ENCODE measurements around the gene SEMG2.

SEMG2 gene

GRCh38 chr20:45221076-45221475 is at the start of gene SEMG2:
SEMG2 (plus strand) TSS chr20:45221373; CDS start chr20:45221390, 17 bp downstream.
- DNase-seq = no peak

- DNase-seq = no peak
Measured at GRCh38 chr20:45173522-45173921, 47.7 kb upstream of the SEMG2 start.

- DNase-seq = no peak
Measured at GRCh38 chr20:45174434-45175364, 46.5 kb upstream of the SEMG2 start, which contains the start of gene PI3. PI3 (plus strand) TSS chr20:45174902; CDS start chr20:45174923, 21 bp downstream.

GRCh38 chr20:45176526-45177267 is 44.5 kb upstream of the SEMG2 start:
- DNase-seq = no peak

GRCh38 chr20:45179166-45179565 is 42.0 kb upstream of the SEMG2 start:
- DNase-seq = no peak

GRCh38 chr20:45181639-45182038 is 39.5 kb upstream of the SEMG2 start:
- no peak for DNase-seq

DNA sequence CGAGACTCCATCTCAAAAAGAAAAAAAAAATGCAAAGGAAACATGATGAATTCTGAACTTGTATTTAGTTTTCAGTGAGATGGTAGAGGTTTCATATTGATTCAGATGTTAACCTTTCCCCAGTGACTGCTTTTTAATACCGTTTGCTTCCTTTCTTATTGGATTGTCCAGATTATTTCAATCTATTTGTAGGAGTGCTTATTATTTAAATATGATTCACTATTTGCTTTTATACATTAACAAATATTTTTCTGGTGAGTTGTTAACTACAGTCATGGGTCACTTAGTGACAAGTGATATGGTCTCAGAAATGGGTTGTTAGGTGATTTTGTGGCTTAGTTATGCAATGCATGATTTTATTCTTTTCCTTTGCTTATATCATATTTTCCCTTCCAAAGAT is 38.1 kb upstream of the SEMG2 start:
- no peak for DNase-seq

DNA sequence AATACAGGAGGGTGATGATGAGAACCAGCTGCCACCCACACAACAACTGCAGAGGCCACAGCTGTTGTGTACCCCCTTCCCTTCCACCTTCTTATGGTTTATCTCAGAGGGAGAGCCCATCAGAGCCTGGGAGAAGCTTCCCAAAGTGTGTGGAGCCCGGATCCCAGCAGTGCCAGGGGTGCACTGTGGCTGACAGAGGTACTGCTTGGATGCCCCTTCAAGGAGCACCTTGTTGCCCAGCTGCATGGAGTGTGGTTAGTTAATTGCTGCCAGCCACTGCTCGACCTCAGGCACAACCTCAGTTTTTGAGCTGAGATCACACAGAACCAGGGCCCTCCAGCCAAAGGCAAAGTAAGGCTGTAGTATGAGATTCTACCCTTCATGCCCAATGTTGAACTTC is 33.5 kb upstream of the SEMG2 start:
- no peak for DNase-seq

GRCh38 chr20:45189067-45189609 is 32.0 kb upstream of the SEMG2 start:
- DNase-seq = no peak

GRCh38 chr20:45189861-45190260 is 31.3 kb upstream of the SEMG2 start:
- no peak for DNase-seq

- DNase-seq = no peak
Measured at GRCh38 chr20:45191926-45192325, 29.2 kb upstream of the SEMG2 start.

GRCh38 chr20:45193331-45193730 is 27.8 kb upstream of the SEMG2 start:
- no peak for DNase-seq

GRCh38 chr20:45206725-45207124 is 14.4 kb upstream of the SEMG2 start, which contains the start of gene SEMG1:
SEMG1 (plus strand) TSS chr20:45207033; CDS start chr20:45207054, 21 bp downstream.
- no peak for DNase-seq

GRCh38 chr20:45209924-45210323 is 11.2 kb upstream of the SEMG2 start:
- no peak for DNase-seq

DNA sequence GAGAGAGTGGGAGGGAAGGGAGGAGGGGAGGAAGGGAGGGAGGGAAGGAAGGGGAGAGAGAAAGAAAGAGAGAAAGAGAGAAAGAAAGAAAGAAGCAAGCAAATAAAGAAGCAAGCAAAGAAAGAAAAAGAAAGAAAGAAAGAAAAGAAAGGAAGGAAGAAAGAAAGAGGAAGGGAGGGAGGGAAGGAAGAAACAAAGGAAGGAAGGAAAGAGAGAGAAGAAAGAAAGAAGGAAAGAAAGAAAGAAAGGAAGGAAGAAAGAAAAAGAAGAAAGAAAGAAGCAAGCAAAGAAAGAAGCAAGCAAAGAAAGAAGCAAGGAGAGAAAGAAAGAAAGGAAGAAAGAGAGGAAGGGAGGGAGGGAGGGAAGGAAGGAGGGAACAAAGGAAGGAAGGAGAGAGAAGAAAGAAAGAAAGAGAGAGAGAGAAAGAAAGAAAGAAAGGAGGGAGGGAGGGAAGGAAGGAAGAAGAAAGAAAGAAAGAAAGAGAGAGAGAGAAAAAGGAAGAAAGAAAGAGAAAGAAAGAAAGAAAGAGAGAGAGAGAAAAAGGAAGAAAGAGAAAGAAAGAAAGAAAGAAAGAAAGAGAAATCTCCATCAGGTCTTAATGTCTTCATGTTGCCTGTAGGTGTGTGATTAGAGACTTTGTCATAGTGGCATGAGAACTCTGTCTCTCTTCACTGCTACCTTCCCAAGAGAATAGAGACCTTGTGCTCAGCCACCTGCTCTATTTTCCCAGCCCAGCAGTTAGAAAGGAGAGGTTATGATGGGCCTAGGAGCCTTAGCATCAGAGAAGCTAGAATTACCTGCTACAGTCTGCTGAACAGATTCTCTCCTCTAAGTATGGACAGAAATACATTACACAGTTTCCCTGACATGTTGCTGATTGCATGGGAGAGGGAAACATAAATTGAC is 9.4 kb upstream of the SEMG2 start:
- no peak for DNase-seq

- DNase-seq = no peak
Measured at GRCh38 chr20:45212836-45213235, 8.3 kb upstream of the SEMG2 start.

- no peak for DNase-seq
Measured at GRCh38 chr20:45218124-45218523, 3.0 kb upstream of the SEMG2 start.

GRCh38 chr20:45218636-45219035 is 2.5 kb upstream of the SEMG2 start:
- no peak for DNase-seq

- DNase-seq = no peak
Measured at GRCh38 chr20:45223136-45223535, 2.0 kb downstream of the SEMG2 start.

DNA sequence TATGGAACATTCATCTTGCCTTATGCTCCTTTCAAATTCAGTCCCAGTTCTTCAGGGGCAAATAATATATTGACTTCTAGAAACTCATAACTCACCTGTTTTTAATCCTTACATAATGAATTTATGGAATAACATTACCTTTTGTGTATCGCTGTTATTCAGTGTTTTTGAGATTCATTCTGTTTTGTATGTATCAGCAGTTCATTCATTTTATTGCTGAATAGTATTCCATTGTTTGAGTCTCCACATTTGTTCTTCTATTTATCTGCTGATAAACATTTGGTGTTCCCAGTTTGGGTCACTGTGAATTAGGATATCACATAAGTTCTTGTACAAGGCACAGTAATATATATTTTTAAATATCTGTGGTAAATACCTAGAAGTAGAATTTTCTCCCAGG is 5.1 kb downstream of the SEMG2 start:
- DNase-seq = no peak

GRCh38 chr20:45229264-45230056 is 8.3 kb downstream of the SEMG2 start:
- no peak for DNase-seq

DNA sequence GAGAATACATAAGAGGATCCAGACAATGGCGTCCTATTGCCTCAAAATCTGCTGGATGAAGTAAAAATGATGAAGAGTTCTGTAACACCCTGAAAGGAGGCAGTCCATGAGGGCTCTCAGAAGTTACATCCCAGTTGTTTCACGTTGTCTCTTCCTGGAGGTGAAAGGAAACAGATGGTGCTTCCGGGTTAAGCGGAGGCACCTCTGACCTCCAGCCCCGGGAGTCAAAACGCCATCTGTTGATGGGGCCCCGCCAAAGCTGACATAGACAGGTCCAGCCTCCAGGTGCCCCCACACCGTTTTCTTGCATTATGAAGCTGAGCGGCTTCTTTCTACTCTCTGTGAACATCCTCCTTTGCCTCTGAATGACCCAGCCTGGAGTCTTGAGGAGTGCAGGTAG is 9.5 kb downstream of the SEMG2 start:
- DNase-seq = no peak

Measured in cerebellar nuclear complex (tissue), 1 donor.